Stomach smooth muscle (tissue), 2 donors: ENCODE measurements around the gene C22orf39.
"Not testable (repeated sequence)": the region's sequence is repeated elsewhere in the genome, so short reads cannot be mapped to it uniquely, and the experiment has no call there.

ENCODE experiments used
- H3K27ac ChIP-seq: one replicate; pipeline ENCODE4 v1.7.0; 2013; ENCODE audit warnings: mild to moderate bottlenecking, low read length, inconsistent platforms
- H3K27me3 ChIP-seq, 2 donors: one replicate each; pipeline ENCODE4 v1.7.0; 2013; ENCODE audit warnings: low read length in 2 of 2; ENCODE audit not compliant: insufficient read depth in 2 of 2, control insufficient read depth in 1 of 2
- H3K36me3 ChIP-seq, 2 donors: one replicate each; pipeline ENCODE4 v1.7.0; 2013; ENCODE audit warnings: low read length in 2 of 2; ENCODE audit not compliant: control insufficient read depth in 2 of 2, insufficient read depth in 2 of 2
- H3K4me1 ChIP-seq: one replicate; pipeline ENCODE4 v1.7.0; 2013; ENCODE audit warnings: low read length; ENCODE audit not compliant: control insufficient read depth, insufficient read depth
- H3K4me3 ChIP-seq, 2 donors: one replicate each; pipeline ENCODE4 v1.7.0; 2013; ENCODE audit warnings: low read length in 2 of 2
- H3K9ac ChIP-seq, 2 donors: one replicate each; pipeline ENCODE4 v1.7.0; 2013; ENCODE audit warnings: low read length in 2 of 2, mild to moderate bottlenecking in 1 of 2
- H3K9me3 ChIP-seq, 2 donors: one replicate each; pipeline ENCODE4 v1.7.0; 2013; ENCODE audit warnings: low read length in 2 of 2; ENCODE audit not compliant: control insufficient read depth in 2 of 2
- donor health status: healthy.
- donor health status: Pancreatic carcinoma.

C22orf39 gene

DNA sequence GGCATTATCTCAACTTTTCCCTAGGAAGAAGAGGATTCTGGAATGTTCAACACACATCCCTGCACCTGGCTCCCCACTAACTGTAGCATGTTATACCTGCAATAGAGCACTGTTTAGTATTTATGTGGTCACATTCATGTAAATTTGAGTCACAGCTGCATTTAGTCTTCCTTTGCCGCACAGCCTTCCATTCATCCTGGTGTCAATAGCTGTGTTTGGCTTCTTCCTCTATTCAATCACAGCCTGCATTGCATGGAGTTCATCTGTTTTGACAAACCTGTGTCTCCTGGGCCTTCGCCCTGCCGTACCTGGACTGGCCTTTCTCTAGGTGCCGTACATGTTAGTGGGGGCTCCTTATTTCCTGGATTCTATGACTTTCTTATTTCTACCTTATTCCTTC lies 4.1 kb upstream of the C22orf39 start:
- H3K9ac ChIP-seq = no peak overlapping the region
- H3K27me3 ChIP-seq = no peaks in the 10 kb centered on the region
- H3K4me1 ChIP-seq = peaks cover 14% of the 10 kb centered on the region
- no peak overlapping the region for H3K27ac ChIP-seq
- no peaks in the 10 kb centered on the region for H3K9me3 ChIP-seq
- H3K36me3 ChIP-seq = peaks cover 45 to 50% of the 10 kb centered on the region in 2 donors
- no peak overlapping the region for H3K4me3 ChIP-seq

DNA sequence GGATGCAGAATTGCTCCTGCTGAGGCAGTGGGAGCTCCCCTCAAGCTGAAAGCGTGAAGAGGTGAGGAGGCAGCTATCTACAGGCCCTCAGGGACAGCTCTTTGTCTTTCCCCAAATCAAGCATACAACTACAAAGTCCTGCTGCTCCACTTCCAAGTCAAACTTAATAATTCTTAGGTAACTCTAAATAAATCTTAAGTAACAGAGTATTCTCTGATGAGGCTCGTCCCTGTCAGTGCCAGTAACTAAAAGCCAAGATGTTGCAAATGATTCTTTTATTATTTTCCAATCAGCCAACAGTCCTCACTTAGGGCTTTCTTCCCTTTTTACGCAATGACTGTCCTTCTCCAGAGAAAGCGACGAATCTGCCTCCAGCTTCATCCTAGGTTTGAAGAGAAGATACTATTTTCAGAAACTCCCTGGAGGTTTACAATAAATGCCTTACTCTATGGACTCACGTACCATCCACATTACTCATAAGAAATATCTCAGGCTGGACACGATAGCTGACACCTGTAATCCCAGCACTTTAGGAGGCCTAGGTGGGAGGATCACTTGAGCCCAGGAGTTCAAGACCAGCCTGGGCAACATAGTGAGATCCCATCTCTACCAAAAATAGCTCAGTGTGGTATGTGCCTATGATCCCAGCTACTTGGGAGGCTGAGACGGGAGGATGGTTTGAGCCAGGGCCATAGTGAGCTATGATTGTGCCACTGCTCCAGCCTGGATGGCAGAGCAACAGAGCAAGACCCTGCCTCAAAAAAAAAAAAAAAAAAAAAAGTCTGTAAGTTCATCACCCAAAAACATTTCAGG lies 3.1 kb upstream of the C22orf39 start:
- Histone ChIP-seq H3K9ac (no peak overlapping the region), H3K36me3 (peaks cover 36 to 40% of the 10 kb centered on the region in 2 donors), H3K4me3 (no peak overlapping the region), H3K9me3 (no peaks in the 10 kb centered on the region), H3K27ac (no peak overlapping the region), H3K27me3 (no peaks in the 10 kb centered on the region), H3K4me1 (peaks cover 19% of the 10 kb centered on the region)

- H3K4me3 ChIP-seq = no peak overlapping the region
- no peak overlapping the region for H3K27ac ChIP-seq
- H3K9ac ChIP-seq = no peak overlapping the region
- peaks cover 19% of the 10 kb centered on the region for H3K4me1 ChIP-seq
- no peaks in the 10 kb centered on the region for H3K27me3 ChIP-seq
- H3K9me3 ChIP-seq = no peaks in the 10 kb centered on the region
- peaks cover 27 to 29% of the 10 kb centered on the region in 2 donors for H3K36me3 ChIP-seq
Observed at GRCh38 chr22:19449422-19449767, 1.9 kb upstream of the C22orf39 start.

DNA sequence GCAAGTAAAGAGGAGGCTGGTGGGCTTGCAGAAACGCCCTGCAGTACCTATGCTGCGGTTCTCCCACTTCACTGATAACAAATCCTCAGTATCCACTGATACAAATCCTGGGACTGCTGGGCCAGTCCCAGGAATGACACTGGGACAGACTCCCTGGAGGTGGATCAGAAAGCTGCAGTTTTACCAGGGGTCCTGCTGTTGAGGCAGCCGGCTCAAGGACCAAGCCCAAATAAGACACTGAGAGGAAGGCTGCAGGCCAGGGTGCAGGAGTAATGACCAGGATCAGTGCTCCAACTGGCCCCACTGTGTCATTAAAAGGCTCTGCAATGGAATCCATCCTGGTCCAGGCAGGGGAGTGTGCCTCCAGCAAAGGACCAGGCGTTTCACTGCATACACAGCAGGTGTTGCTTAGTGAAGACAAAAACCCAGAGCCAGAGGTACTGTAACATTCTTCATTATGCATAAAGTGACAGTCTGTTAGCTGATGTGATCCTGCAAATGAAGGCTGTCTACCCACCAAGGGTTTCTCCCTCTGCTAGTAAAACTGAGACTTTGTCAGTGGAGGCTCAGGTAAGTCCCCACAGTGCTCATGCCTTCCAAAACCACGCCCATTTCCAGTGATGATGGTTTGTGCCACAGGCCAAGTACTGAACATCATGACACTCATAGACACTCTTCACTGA lies 1.4 kb upstream of the C22orf39 start:
- Histone ChIP-seq H3K9ac (no peak overlapping the region), H3K27ac (peak overlapping the region; percentile 84), H3K27me3 (no peaks in the 10 kb centered on the region), H3K4me3 (no peak overlapping the region), H3K4me1 (peaks cover 19% of the 10 kb centered on the region), H3K9me3 (no peaks in the 10 kb centered on the region), H3K36me3 (peaks cover 24 to 27% of the 10 kb centered on the region in 2 donors)

- peak overlapping the region; percentile 84 for H3K27ac ChIP-seq
- H3K4me1 ChIP-seq = peaks cover 23% of the 10 kb centered on the region
- H3K4me3 ChIP-seq = peak overlapping the region; percentile 93 to 94
- H3K9me3 ChIP-seq = no peaks in the 10 kb centered on the region
- H3K9ac ChIP-seq = peak overlapping the region; percentile 90 to 91
- H3K27me3 ChIP-seq = no peaks in the 10 kb centered on the region
- peaks cover 22% of the 10 kb centered on the region in 2 donors for H3K36me3 ChIP-seq
Observed at GRCh38 chr22:19448076-19448607, 631 bp upstream of the C22orf39 start.

GRCh38 chr22:19446603-19447329 lies 745 bp downstream of the C22orf39 start:
- peak overlapping the region; percentile 90 to 91 for H3K9ac ChIP-seq
- peak overlapping the region; percentile 93 to 94 for H3K4me3 ChIP-seq
- H3K4me1 ChIP-seq = peaks cover 23% of the 10 kb centered on the region
- no peaks in the 10 kb centered on the region for H3K9me3 ChIP-seq
- no peaks in the 10 kb centered on the region for H3K27me3 ChIP-seq
- peak overlapping the region; percentile 84 for H3K27ac ChIP-seq
- peaks cover 15 to 21% of the 10 kb centered on the region in 2 donors for H3K36me3 ChIP-seq

GRCh38 chr22:19445279-19445982 lies 2.1 kb downstream of the C22orf39 start:
- not testable (repeated sequence) for H3K27me3 ChIP-seq, H3K9ac ChIP-seq, H3K4me3 ChIP-seq, H3K9me3 ChIP-seq, H3K27ac ChIP-seq
- Histone ChIP-seq H3K36me3 (peaks cover 8 to 17% of the 10 kb centered on the region in 2 donors), H3K4me1 (peaks cover 23% of the 10 kb centered on the region)

GRCh38 chr22:19443544-19444211 lies 3.8 kb downstream of the C22orf39 start:
- H3K27me3 ChIP-seq = no peaks in the 10 kb centered on the region
- no peak overlapping the region for H3K9ac ChIP-seq
- H3K4me3 ChIP-seq = no peak overlapping the region
- peaks cover 8 to 19% of the 10 kb centered on the region in 2 donors for H3K36me3 ChIP-seq
- H3K9me3 ChIP-seq = no peaks in the 10 kb centered on the region
- peaks cover 23% of the 10 kb centered on the region for H3K4me1 ChIP-seq
- H3K27ac ChIP-seq = no peak overlapping the region

DNA sequence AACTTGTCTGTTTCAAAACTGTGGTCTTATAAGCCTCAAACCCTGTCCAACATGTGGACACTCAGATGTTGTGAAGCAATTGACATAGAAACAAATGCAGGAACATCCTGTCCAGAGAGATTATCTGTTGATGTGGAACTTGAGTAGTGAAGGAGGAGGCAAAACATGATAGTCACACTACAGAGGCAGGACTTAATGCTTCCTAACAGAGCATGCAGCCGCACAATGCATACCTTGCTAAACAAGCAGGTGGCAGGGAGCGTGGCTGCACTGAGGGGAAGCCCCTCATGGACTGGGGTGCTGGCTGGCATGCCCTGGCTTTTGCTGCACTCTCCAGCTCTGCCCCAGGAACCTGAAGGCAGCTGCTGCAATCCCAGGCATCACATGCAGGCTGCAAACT lies 5.3 kb downstream of the C22orf39 start:
- Histone ChIP-seq H3K27me3 (no peaks in the 10 kb centered on the region), H3K27ac (no peak overlapping the region), H3K36me3 (peaks cover 8 to 19% of the 10 kb centered on the region in 2 donors), H3K9ac (no peak overlapping the region), H3K4me3 (no peak overlapping the region), H3K9me3 (no peaks in the 10 kb centered on the region), H3K4me1 (peaks cover 12% of the 10 kb centered on the region)
